H9 (cell line): ENCODE results near the gene SUPT7L. TPM values are rescaled to one million over a fixed set of nuclear protein-coding genes. Genes with fewer than 3 reads are reported as not detected.

ENCODE experiments used
- DNase-seq: peaks from one replicate; pipeline ENCODE4 v3.0.0-alpha.2; 2017
- H2AFZ ChIP-seq: one replicate; pipeline ENCODE4 v1.6.1; 2013; ENCODE audit warnings: mild to moderate bottlenecking, low read length, control low read depth, moderate library complexity
- H2AK5ac ChIP-seq: 2 replicates; pipeline ENCODE4 v1.6.1; 2013; ENCODE audit warnings: low read length, control low read depth, mixed read lengths; ENCODE audit not compliant: insufficient read length
- H2BK120ac ChIP-seq: one replicate; pipeline ENCODE4 v1.6.1; 2013; ENCODE audit warnings: low read depth, mild to moderate bottlenecking, low read length, control low read depth, inconsistent platforms; ENCODE audit not compliant: poor library complexity, severe bottlenecking
- H2BK12ac ChIP-seq: 2 replicates; pipeline ENCODE4 v1.6.1; 2013; ENCODE audit warnings: low read length, control low read depth, mixed read lengths, low read depth; ENCODE audit not compliant: insufficient read length
- H2BK15ac ChIP-seq: 2 replicates; pipeline ENCODE4 v1.6.1; 2013; ENCODE audit warnings: low read depth, low read length, control low read depth
- H2BK20ac ChIP-seq: one replicate; pipeline ENCODE4 v1.6.1; 2013; ENCODE audit warnings: low read depth, mild to moderate bottlenecking, low read length, control low read depth, inconsistent platforms; ENCODE audit not compliant: poor library complexity, severe bottlenecking
- H2BK5ac ChIP-seq: 2 replicates; pipeline ENCODE4 v1.6.1; 2013; ENCODE audit warnings: low read length, control low read depth, mixed read lengths; ENCODE audit not compliant: insufficient read length
- H3K14ac ChIP-seq: 2 replicates; pipeline ENCODE4 v1.6.1; 2013; ENCODE audit warnings: low read length, control low read depth; ENCODE audit not compliant: insufficient read depth
- H3K18ac ChIP-seq: 2 replicates; pipeline ENCODE4 v1.6.1; 2013; ENCODE audit warnings: low read depth, mild to moderate bottlenecking, mixed read lengths, low read length, control low read depth; ENCODE audit not compliant: insufficient read length
- H3K23ac ChIP-seq: 2 replicates; pipeline ENCODE4 v1.6.1; 2013; ENCODE audit warnings: low read length, control low read depth, mixed read lengths, low read depth; ENCODE audit not compliant: insufficient read length
- H3K23me2 ChIP-seq: 2 replicates; pipeline ENCODE4 v1.6.1; 2013; ENCODE audit warnings: low read depth, mild to moderate bottlenecking, mixed read lengths, low read length, control low read depth; ENCODE audit not compliant: insufficient read length, poor library complexity, severe bottlenecking
- H3K27ac ChIP-seq: 2 replicates; pipeline ENCODE4 v1.5.1; 2013; ENCODE audit warnings: low read length, control low read depth, mixed read lengths, low read depth; ENCODE audit not compliant: insufficient read length
- H3K27me3 ChIP-seq: 2 replicates; pipeline ENCODE4 v1.6.1; 2013; ENCODE audit warnings: low read length, control low read depth, inconsistent platforms; ENCODE audit not compliant: insufficient read depth
- H3K4ac ChIP-seq: 2 replicates; pipeline ENCODE4 v1.6.1; 2013; ENCODE audit warnings: low read depth, mild to moderate bottlenecking, control low read depth, inconsistent platforms, low read length, moderate library complexity
- H3K4me1 ChIP-seq: 2 replicates; pipeline ENCODE4 v1.6.1; 2013; ENCODE audit warnings: low read length, control low read depth, inconsistent platforms; ENCODE audit not compliant: insufficient read depth
- H3K4me2 ChIP-seq: 2 replicates; pipeline ENCODE4 v1.6.1; 2013; ENCODE audit warnings: low read length, control low read depth, mixed read lengths; ENCODE audit not compliant: insufficient read length, insufficient read depth
- H3K56ac ChIP-seq: 2 replicates; pipeline ENCODE4 v1.6.1; 2013; ENCODE audit warnings: low read depth, mild to moderate bottlenecking, mixed read lengths, low read length, control low read depth; ENCODE audit not compliant: insufficient read length
- H3K79me1 ChIP-seq: 2 replicates; pipeline ENCODE4 v1.6.1; 2013; ENCODE audit warnings: low read depth, mild to moderate bottlenecking, moderate library complexity, low read length, control low read depth, inconsistent platforms; ENCODE audit not compliant: insufficient read depth, poor library complexity, severe bottlenecking
- H3K79me2 ChIP-seq: 2 replicates; pipeline ENCODE4 v1.6.1; 2013; ENCODE audit warnings: low read length, control low read depth, inconsistent platforms; ENCODE audit not compliant: insufficient read depth
- H3K9ac ChIP-seq: 2 replicates; pipeline ENCODE4 v1.6.1; 2013; ENCODE audit warnings: low read length, control low read depth, mixed read lengths; ENCODE audit not compliant: insufficient read length; ENCODE audit errors: extremely low read depth
- H3K9me3 ChIP-seq: one replicate; pipeline ENCODE4 v1.6.1; 2013; ENCODE audit warnings: low read depth, low read length, inconsistent platforms; ENCODE audit not compliant: control insufficient read depth
- H3T11ph ChIP-seq: one replicate; pipeline ENCODE4 v1.6.1; 2013; ENCODE audit warnings: mild to moderate bottlenecking, low read length, control low read depth, inconsistent platforms
- H4K20me1 ChIP-seq: one replicate; pipeline ENCODE4 v1.6.1; 2013; ENCODE audit not compliant: control insufficient read depth, insufficient read length, insufficient read depth
- H4K5ac ChIP-seq: 2 replicates; pipeline ENCODE4 v1.6.1; 2013; ENCODE audit warnings: low read depth, mild to moderate bottlenecking, mixed read lengths, low read length, control low read depth; ENCODE audit not compliant: insufficient read length
- H4K8ac ChIP-seq: replicated peaks from 2 replicates; pipeline ENCODE4 v1.6.1; 2013; ENCODE audit warnings: low read length, control low read depth, mixed read lengths, low read depth; ENCODE audit not compliant: insufficient read length
- H4K91ac ChIP-seq: 2 replicates; pipeline ENCODE4 v1.6.1; 2013; ENCODE audit warnings: low read depth, mild to moderate bottlenecking, moderate library complexity, mixed read lengths, low read length, control low read depth; ENCODE audit not compliant: insufficient read length
- H3K27ac Mint-ChIP-seq, 3 experiments: 2 replicates in 2 of 3; 3 replicates in 1 of 3; pipeline ENCODE4 v1.8.0; 2020 to 2021; ENCODE audit warnings: mixed read lengths in 3 of 3, mild to moderate bottlenecking in 1 of 3, moderate library complexity in 1 of 3
- H3K27me3 Mint-ChIP-seq: 2 replicates; pipeline ENCODE4 v1.8.0; 2021; ENCODE audit warnings: low read depth, mild to moderate bottlenecking, moderate library complexity, mixed read lengths
- H3K36me3 Mint-ChIP-seq, 3 experiments: 2 replicates in 2 of 3; 3 replicates in 1 of 3; pipeline ENCODE4 v1.8.0; 2020 to 2021; ENCODE audit warnings: low read depth in 3 of 3, mixed read lengths in 3 of 3; ENCODE audit not compliant: insufficient read depth in 1 of 3
- H3K4me1 Mint-ChIP-seq, 2 experiments: 2 replicates each; pipeline ENCODE4 v1.8.0; 2020; ENCODE audit warnings: mixed read lengths in 2 of 2
- H3K4me3 Mint-ChIP-seq, 2 experiments: 2 replicates in 1 of 2; 3 replicates in 1 of 2; pipeline ENCODE4 v1.8.0; 2020 to 2021; ENCODE audit warnings: mild to moderate bottlenecking in 2 of 2, mixed read lengths in 2 of 2, moderate library complexity in 1 of 2
- H3K9me3 Mint-ChIP-seq, 2 experiments: 2 replicates in 1 of 2; 3 replicates in 1 of 2; pipeline ENCODE4 v1.8.0; 2020; ENCODE audit warnings: mild to moderate bottlenecking in 2 of 2, mixed read lengths in 2 of 2, moderate library complexity in 1 of 2
- CTCF ChIP-seq: fragments of 200-600 bp; sonication (generic); conservative IDR thresholded peaks from 3 replicates; pipeline ENCODE4 v1.8.0; 2021; ENCODE audit warnings: antibody characterized with exemption, mild to moderate bottlenecking
- WGBS: extraction: QIAGEN DNeasy Blood & Tissue Kit; methylation state at CpG from one replicate; pipeline ENCODE4 v1.1.7; 2013; ENCODE audit warnings: missing lambda C conversion rate, low lambda C conversion rate, mixed read lengths; ENCODE audit not compliant: insufficient read length; ENCODE audit errors: extremely low coverage; 5-methylcytosine and 5-hydroxymethylcytosine counted together
- total RNA-seq: library from RNA; stranded (reverse); gene quantifications from 2 replicates; pipeline ENCODE4 v1.2.1, GENCODE V29; 2021

The SUPT7L gene
- total RNA-seq, 1 experiment from 2014 or later, result 30.4 TPM

GRCh38 chr2:27667446-27667845 lies 4.0 kb upstream of the SUPT7L start:
- no peaks in the 10 kb centered on the region for H3K27me3 ChIP-seq
- H2BK20ac ChIP-seq, result no peak overlapping the region
- TF ChIP-seq CTCF, result no peak
- peaks cover 7% of the 10 kb centered on the region for H3K79me1 ChIP-seq
- no peak overlapping the region for H3K14ac ChIP-seq
- no peak overlapping the region for H2BK15ac ChIP-seq
- no peaks in the 10 kb centered on the region; the same call in 1 of the 2 replicates for H3K4me1 ChIP-seq
- H3K36me3 Mint-ChIP-seq, result peaks cover 7 to 47% (median 41%) of the 10 kb centered on the region in 3 experiments; a peak in 6 of 7 replicates
- H4K20me1 ChIP-seq, result peaks cover 3% of the 10 kb centered on the region
- H2BK5ac ChIP-seq, result no peak overlapping the region
- no peak overlapping the region for H3K4ac ChIP-seq
- H3K18ac ChIP-seq, result no peak overlapping the region
- no peaks in the 10 kb centered on the region for H3K9me3 ChIP-seq
- H2AK5ac ChIP-seq, result no peak overlapping the region
- H3K79me2 ChIP-seq, result no peaks in the 10 kb centered on the region
- no peak for DNase-seq
- no peak overlapping the region for H3K27ac ChIP-seq
- no peak overlapping the region for H3K9ac ChIP-seq
- no peak overlapping the region for H4K8ac ChIP-seq
- no peak overlapping the region for H3K23ac ChIP-seq
- H3K4me1 Mint-ChIP-seq, result peaks cover 8 to 16% of the 10 kb centered on the region in 2 experiments
- H3K27me3 Mint-ChIP-seq, result no peaks in the 10 kb centered on the region
- WGBS, result no CpG with 5 or more reads among the region's 1 CpG
- H3K4me3 Mint-ChIP-seq, result no peak overlapping the region
- no peak overlapping the region for H2BK120ac ChIP-seq
- no peak overlapping the region for H2BK12ac ChIP-seq
- no peak overlapping the region for H4K91ac ChIP-seq
- H3K4me2 ChIP-seq, result no peak overlapping the region
- no peaks in the 10 kb centered on the region for H3K9me3 Mint-ChIP-seq
- no peak overlapping the region for H3T11ph ChIP-seq
- no peak overlapping the region for H4K5ac ChIP-seq
- peaks cover 12% of the 10 kb centered on the region for H3K23me2 ChIP-seq
- H2AFZ ChIP-seq, result no peak overlapping the region
- H3K27ac Mint-ChIP-seq, result no peak overlapping the region
- H3K56ac ChIP-seq, result no peak overlapping the region
